SKM-1 (cell line): ENCODE results near the gene DMAP1.

Experiments
- DNase-seq: peaks from one replicate; lab custom pipeline; 2025; ENCODE audit not compliant: unreplicated experiment; lab: John Stamatoyannopoulos, UW

The DMAP1 gene

DNA sequence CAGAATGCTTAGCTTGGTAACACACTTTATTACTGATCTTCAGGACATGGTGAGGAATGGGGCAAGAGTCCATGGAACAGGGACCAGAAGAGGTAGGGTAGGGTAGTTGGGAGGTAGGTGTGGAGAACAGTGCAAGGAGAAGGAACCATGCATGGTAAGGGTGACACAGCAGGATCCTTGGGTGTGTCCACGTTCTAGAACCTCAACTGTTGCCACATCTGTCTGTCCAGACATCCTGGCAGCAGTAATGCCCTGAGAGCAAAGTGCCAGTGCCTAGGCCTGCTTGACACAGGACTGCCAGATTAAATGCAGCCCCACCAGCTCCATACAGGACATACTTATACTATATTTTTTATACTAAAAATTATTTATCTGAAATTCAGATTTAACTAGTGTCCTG, 13.9 kb downstream of the DMAP1 start:
- DNase-seq = no peak

DNA sequence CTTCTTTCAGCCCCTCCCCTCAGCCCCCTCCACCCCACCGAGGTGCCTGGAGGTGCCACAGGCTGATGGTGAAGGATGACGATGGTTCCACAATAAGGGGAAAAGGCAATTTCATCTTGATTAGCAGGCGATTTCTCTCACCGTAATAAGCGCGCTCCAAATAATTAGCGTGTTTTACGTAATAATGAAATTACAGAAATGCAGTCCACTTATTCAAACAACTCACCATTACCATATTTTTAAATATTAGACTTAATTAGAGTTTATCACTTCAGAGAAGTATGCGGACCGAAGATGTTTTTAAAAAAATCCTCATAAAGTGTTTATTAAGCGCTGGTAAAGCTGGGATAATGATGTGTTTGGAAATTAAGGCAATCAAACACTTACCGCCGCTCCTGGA, 14.9 kb downstream of the DMAP1 start:
- no peak for DNase-seq

DNA sequence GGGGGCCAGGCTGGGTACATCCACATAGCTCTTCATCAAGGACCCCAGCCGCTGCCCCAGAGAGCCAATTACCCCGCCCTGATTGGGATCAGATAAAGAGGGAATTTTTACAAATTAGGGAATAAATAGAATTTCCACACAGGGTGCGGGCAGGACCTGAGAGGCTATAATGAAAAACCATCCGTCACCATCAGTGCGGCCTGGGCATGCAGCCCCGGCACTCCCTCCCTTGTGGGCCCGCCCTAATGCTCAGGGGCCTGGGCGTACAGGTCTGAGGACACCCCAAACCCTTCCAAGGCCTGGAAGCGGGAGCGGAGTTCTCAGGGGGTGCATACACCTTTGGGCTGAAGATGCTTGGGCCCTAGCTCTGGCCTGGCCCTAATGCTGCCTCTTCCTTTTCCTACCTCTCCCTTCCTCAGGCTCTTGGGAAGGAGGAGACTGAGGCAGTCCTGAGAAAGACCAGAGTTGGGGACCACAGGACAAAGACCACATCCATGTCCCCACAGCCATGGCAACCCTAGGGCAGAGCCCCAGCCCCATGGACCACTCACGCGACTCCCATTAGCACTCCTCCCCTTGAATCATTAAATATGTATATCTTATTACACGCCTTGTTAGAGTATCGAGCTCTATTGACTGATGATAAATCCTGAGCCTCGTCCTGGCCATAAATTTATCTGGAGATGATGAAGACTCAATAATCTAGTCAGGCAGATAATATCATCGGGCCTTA, 16.3 kb downstream of the DMAP1 start:
- DNase-seq = no peak

DNA sequence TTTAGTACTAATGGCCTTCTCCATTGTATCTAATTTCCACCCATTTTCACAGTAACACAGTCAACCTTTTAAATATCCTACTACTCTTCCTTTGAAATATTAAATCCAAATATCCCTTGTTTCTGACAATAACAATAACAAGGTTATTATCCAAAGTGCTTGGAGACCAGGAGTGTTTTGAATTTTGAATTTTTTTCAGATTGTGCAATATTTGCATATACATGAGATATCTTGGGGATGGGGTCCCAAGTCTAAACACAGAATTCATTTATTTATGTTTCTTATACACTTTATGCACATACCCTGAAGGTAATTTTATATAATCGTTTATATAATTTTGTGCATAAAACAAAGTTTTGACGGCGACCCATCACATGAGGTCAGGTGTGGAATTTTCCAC, 17.5 kb downstream of the DMAP1 start:
- DNase-seq = no peak

DNA sequence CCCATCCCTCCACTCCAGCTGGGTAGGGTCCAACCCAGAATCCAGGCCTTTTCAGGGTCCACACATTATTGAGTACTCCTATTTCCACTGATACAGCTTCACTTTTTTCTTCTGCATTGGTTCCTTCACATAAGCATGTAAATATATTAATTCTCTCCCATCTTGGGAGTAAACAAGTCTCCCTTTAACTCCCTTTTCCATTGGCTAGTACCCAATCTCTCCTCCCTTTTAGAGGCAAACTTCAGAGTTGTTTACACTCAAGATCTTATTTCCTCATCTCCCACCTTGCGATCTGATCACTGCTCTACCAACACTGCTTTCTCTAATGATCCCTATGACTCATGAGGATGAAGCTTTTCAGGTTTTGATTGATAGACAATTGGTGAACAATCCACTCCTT, 20.3 kb downstream of the DMAP1 start:
- no peak for DNase-seq

DNA sequence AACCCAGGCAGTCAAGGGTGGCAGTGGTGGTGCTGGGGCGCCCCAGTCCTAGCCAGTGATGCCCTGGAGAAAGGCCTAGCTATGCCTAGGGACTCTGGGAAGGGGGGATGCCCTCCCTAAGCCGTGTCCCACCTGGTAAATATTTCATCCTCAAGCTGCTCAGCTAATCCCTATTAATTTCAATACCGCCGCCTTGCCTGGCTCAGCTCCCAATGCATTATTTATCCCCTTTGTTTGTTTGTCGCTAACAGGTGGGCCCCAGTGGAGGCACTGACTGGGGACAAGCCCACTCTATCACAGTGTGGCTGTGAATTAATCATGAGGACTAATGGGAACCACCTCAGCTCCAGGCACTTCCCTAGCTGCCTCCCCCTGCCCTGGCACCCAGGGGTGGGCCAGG, 22.5 kb downstream of the DMAP1 start:
- no peak for DNase-seq

DNA sequence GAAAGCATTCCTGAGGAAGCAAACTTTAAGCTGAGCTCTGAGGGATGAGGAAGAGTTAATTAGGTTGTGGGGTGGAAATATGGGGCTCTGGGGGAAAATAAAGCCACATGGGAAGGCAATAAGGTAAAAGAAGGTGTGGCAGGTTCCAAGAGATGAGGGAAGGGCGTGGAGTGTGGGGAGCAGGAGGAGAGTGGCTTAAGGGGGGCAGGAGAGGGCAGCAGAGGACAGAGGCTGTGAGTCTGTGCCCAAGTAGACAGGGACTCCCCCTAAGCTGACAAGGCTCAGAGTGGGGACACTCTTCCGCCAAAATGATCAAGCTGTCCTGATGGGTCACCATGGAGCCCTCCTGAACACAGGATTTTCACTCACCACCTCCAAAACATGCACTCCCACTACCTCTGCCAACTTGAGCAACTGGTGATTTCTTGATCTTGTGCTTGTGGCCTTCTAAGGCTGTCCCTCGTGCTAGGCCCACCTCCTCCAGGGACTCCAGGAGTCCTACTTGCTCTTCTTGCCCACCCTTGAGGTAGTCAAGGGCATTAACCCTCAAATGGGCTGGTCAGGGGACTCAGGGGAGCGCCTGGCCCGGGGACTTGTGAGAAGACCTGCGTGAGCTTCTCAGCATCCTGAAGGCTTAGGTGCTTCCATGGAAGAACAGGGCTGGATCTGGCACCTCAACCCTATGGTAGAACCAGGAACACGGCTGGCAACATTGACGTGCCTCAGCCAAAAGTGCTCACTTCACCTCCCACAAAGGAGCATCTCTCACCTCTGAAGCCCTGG, 23.4 kb downstream of the DMAP1 start:
- no peak for DNase-seq

DNA sequence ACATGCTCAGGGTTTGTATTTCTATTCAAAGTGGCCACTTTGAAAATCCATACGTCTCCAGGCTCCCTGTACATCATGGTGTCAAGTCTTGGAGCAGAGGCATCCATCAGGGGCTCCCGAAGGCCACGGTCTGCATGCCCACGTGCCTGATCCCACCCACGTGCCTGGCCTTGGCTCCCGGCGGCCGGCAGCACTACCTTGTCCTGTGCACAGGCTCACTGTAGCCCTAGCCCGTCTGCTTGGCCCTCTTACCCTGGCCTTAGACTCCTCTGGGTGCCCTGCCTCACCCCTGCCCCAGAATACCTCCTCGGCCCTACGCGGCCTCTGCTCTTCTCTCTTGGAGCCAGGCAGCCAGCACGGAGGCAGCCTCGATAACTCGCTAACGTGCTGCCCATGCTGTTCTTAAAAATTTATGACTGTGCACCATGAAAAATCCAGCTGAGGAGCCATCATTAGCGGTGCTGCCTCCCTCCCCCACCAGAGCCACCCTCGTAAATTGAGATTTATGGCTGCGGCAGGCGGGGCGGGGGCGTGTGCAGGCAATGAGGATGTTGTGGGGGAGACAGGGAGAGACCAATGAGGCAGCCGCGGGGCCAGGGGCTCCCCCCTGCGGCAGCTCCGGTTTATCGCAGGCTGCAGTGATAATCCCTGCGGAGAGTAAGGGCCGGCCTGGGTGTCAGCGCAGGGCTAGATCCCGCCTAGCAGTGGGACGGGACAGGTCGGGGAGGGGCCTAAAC, 24.6 kb downstream of the DMAP1 start:
- no peak for DNase-seq

DNA sequence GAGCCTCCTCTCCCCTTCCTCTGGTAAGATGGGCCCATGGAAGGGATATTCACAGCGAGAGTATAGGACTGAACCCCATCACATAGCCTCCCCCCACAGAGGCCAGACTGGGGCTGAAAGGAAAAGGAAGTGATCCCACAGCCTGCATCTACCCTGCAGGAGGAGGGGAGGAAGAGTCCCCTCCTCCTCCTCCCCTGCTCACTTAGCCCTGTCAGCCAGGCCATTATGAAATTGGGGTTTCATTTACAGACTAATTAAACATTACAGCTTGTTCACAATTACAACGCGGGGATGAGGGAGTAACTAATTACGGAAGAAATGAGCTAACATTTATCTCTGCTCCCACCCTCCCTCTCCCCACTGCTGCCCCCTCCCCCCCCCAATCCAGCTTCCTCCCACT, 25.4 kb downstream of the DMAP1 start:
- DNase-seq = no peak

DNA sequence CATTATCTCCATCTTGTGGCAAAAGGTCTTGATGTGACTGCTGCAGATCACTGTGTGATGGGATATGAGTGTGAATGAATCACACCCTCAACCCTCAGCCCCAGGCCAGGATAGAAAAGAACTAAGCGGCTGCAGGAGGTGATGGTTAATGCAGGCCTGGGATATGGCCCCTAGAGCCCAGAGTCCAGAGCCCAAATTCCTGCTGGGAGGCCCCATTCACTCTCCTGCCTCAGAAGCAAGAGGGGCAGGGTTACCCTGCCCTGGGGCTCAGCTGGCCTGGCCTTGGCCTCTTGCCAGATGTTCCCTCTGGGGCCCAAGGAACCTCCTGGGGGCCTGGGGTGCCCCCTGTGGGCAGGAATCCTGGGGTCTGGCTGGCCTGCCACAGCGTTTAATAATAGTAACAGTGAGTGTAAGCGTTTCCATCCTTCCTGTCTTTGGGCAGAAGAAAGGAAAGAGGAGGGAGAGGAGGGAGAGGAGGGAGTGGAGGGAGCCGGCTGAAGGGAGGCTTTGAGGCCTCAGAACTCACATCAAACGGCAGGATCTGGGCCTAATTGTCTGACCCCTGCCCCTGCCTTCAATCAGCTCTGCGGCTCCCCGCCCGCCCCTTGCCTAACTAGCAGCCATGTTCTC, 26.2 kb downstream of the DMAP1 start:
- no peak for DNase-seq

DNA sequence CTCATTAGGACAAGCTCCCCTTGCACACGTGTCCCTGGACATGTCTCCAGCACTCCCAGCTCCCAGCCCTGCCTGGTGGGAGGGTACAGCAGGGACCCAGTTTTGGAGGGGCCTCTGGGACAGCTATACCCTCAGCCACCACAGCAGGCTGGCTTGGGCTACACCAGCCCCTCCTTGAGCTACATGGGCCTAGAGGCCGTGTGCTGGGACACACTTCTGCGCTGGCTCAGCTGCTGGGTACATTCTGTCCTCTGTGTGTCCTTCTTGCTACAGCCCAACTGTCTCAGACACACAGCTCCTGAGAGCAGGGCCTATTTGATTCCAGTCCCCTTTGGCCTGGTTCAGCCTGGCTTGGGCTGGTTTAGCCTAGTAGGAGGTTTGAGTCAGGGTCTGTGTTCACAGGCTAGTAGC, 26.7 kb downstream of the DMAP1 start:
- no peak for DNase-seq

DNA sequence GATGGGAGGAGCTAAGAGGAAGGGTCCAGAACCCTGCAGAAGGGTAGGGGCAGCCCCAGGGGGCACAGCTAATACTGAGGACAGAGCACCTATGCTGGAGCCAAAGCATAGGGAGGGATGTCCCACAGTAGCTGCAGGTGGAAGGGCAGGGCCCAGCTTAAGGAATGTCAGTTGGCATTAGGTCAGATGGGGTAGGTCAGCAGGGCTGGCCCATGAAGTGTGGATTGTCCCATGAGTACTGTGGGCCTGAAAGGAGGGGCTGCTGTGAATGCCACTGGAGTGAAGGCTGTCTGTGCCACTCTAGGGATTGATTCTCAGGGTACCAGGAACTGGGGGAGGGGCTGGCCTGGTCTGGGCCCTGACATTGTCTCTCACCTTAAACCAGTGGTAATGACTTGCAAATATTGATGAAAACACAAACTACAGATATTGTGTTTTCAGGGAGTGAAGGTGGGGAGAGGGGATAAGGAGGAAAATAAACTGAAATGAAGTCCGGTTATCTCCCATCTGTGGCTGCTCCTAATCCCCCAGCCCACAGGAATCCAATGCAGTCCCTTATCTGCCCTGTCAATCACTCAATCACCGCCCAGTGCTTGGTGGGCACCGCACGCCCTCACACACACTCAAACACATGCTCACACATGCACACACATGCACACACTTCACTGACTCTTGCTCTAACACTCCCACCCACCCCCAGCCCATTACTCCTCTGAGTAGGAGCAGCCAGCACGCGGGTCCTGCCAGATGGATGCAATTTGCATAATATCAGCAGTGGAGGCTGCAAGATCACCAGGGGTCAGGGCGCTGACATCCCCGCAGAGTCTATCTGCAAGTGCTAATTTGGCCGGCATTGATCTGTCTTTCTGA, 27.8 kb downstream of the DMAP1 start:
- DNase-seq = no peak

DNA sequence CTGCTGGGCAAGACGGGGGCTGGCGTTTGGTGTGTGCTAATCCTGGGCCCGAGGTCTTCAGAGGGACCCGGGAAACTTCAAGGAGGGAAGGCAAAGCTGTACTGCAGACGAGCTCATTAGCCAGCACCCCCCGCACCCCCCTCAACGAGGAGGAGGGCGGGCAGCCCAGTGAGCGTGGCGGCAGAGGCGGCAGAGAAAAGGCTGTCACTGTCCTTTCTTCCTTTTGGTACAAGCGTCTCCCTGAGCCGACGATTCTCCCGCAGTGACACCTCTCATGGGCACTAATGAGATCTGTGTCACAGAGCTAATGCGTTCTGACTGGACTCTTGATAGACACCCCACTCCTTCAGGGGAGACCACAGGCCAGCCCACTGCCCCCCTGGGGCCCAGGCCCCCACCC, 29.5 kb downstream of the DMAP1 start:
- no peak for DNase-seq

DNA sequence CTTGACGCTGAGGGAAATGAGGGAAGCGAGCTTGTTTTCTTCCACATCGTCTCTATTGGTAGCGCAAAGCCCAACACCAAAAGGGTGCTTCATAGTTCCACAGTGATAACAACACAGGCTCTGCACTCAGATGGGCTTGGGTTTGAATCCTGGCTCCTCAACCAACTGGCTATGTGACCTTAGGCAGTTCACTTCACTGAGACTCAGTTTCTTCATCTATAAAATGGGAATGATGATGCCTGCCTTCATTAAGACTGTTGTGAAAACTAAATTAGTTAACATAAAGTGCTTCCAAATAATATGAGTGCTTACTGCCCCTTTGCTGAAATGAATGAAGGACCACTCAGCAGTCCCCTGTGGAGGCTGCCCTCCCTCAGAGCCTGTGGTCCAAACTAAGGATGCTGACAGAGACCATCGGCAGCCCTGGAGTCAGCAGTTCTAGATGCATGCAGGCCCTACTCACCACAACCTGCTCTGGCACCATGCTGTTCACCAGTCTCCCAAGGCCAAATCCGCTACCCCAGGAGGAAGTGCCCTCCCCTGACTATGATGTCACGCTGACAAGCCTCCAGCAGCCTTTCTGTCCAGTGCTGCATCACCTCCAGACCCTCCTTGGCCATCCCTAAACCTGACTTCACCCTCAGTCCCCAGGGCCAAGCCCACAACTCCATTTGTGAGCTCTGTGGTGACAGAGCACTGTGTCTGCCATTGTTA, 30.7 kb downstream of the DMAP1 start:
- no peak for DNase-seq

DNA sequence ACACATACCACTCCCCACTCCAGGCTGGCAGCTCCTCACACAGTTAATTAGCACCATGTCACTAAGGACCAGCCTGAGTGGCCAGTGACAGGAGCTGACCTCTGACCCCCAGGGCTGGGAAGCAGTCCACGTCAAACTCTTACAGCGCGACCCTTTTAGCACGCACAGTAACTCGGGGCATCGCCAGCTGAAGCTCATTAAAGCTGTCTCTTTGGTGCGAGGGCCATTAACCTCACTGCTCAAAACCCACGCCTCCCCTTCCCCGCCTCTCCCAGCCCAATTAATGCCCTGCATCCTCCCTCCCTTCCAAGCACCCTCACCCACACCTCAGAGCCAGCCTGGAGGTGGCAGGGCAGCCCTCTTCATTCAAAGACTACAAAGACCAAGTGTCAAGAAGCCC, 31.7 kb downstream of the DMAP1 start:
- no peak for DNase-seq

DNA sequence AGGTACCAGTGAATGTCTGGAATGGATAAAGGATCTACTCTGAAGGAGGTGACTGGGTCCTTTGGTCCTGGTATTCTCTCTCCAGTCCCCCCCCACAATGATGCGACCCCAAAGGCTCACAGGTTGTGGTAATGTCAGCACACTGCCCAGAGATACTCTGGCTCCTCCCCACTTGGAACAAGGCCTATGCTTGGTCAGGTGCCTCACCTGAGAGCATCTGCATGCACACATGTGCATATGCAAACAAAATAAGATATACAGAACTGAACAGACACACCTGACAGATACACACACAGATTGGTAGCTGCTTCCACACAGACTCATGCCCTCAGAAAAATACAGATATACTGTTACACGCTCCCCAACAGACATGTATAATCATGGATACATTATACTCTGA, 33.5 kb downstream of the DMAP1 start:
- DNase-seq = no peak

DNA sequence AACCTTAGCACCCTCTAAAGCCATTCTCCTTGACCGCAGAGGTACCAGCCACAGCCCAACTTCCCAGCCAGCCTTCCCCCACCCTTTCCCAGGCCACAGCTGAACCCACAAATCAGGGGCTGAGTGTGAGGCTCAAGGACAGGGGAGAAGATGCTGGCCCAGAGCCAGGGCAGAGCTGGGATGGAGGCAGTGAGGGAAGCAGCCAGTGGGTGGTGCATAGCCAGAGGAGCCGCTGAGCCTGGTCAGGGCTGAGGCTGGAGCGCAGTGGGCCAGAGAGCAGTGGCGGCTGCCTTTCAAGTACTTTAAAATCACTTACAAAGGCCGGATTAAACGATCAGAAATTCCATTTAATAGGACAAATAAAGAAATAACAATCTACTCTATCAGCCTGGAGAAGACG, 36.3 kb downstream of the DMAP1 start:
- DNase-seq = no peak

DNA sequence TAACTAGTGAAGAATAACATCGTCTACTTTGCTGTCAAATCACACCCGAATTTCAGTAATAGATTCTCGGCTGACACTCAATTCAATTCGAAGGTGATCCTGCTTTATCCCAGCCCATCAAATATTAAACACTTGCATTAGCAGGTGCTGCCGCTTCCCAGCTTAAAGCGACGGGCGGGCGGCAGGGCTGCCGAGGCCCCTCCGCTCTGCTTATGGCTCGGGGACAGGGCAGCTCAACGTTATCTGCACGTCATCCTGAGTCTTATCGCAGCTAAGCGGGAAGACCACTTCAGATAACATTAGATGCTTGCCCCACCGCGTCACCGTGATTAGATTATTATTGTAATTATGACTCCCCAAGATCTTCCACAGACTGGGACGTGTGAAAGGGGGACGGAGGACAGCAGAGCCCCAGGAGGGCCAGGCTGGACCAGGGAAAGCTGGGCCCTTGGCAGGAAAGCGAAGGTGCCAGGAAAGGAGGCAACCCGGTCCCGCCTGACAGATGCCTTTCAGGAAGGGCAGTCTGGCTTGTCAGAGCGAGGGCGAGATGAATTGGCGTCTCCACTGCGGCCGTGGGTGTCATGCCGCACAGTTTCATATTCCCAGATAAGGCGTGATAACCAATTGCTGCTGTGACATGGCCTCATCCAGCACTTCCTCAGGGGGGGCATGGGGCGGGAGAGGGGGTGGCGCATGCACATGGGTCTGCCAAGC, 37.0 kb downstream of the DMAP1 start:
- DNase-seq = no peak

DNA sequence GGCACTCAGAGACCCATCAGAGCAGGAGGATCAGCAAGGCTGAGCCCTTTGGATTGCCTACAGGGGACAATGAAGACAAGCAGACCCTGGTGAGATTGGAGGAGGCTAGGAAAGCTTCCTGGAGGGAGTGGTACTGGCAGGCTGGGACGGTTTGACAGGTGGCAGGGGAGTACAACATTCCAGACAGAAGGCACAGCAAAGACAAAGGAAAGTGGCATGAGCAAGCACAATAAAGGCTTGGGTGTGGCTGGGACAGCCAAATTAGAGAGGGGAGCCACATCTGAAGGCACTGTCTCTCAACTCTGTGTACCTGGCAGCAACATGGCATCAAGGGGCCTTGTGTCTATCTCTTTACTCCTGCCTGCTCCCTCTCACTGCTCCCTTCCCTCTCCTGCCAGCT, 38.2 kb downstream of the DMAP1 start:
- no peak for DNase-seq
